Stimulated activated CD8-positive, alpha-beta memory T cell treated with anti-CD3 and anti-CD28 coated beads, Interleukin-4, amount 100 ng/mL, for 4 hours (primary cell): ENCODE results near the gene MS4A6A.
A peak's percentile ranks its signal among the peaks of the same experiment; 100 is the strongest.
"Not testable (repeated sequence)": the region's sequence is repeated elsewhere in the genome, so short reads cannot be mapped to it uniquely, and the experiment has no call there.

ENCODE experiments used
- DNase-seq, 2 donors: peaks; one replicate each; pipeline ENCODE4 v3.0.0-alpha.2; 2020; ENCODE audit warnings: low read depth in 2 of 2, low spot score in 1 of 2

Gene MS4A6A

GRCh38 chr11:60182541-60183330, at the start of gene MS4A6A:
MS4A6A (minus strand) TSS chr11:60183083; CDS start chr11:60181727, 1,356 bp downstream.
- no peak for DNase-seq

- no peak for DNase-seq
Measured at GRCh38 chr11:60230681-60231080, 47.8 kb upstream of the MS4A6A start.

- DNase-seq, result no peak
Measured at GRCh38 chr11:60222141-60222540, 39.3 kb upstream of the MS4A6A start.

- no peak for DNase-seq
Measured at GRCh38 chr11:60221692-60222091, 38.8 kb upstream of the MS4A6A start.

- no peak for DNase-seq
Measured at GRCh38 chr11:60221181-60221580, 38.3 kb upstream of the MS4A6A start.

- no peak for DNase-seq
Measured at GRCh38 chr11:60214386-60214785, 31.5 kb upstream of the MS4A6A start.

GRCh38 chr11:60211206-60211605, 28.3 kb upstream of the MS4A6A start:
- DNase-seq, result no peak

- no peak for DNase-seq
Measured at GRCh38 chr11:60209977-60210376, 27.1 kb upstream of the MS4A6A start.

- DNase-seq, result no peak
Measured at GRCh38 chr11:60208951-60209350, 26.1 kb upstream of the MS4A6A start.

GRCh38 chr11:60208146-60208895, 25.4 kb upstream of the MS4A6A start:
- DNase-seq, result no peak

- DNase-seq, result no peak
Measured at GRCh38 chr11:60206616-60207015, 23.7 kb upstream of the MS4A6A start.

GRCh38 chr11:60204922-60205321, 22.0 kb upstream of the MS4A6A start:
- no peak for DNase-seq

GRCh38 chr11:60201334-60201733, 18.5 kb upstream of the MS4A6A start:
- DNase-seq, result not testable (repeated sequence)

GRCh38 chr11:60197442-60197841, 14.6 kb upstream of the MS4A6A start:
- DNase-seq, result no peak

GRCh38 chr11:60195923-60196368, 13.1 kb upstream of the MS4A6A start:
- no peak for DNase-seq

- no peak for DNase-seq
Measured at GRCh38 chr11:60194511-60194910, 11.6 kb upstream of the MS4A6A start.

GRCh38 chr11:60193687-60194433, 11.0 kb upstream of the MS4A6A start:
- peak; percentile 2 to 33 for DNase-seq

- DNase-seq, result not testable (repeated sequence)
Measured at GRCh38 chr11:60192564-60192963, 9.7 kb upstream of the MS4A6A start.

- not testable (repeated sequence) for DNase-seq
Measured at GRCh38 chr11:60188481-60188880, 5.6 kb upstream of the MS4A6A start.

GRCh38 chr11:60186128-60186527, 3.2 kb upstream of the MS4A6A start:
- not testable (repeated sequence) for DNase-seq

- DNase-seq, result not testable (repeated sequence)
Measured at GRCh38 chr11:60185512-60185827, 2.6 kb upstream of the MS4A6A start.
